NCI-H2107 treated with DMSO at 0.1 percent for 48 hours (cell line): ENCODE measurements around the gene NXPH1.
A peak's percentile ranks its signal among the peaks of the same experiment; 100 is the strongest.
"Not testable (repeated sequence)": the region's sequence is repeated elsewhere in the genome, so short reads cannot be mapped to it uniquely, and the experiment has no call there.

ENCODE experiments used
- DNase-seq: peaks from one replicate; lab custom pipeline; 2025; ENCODE audit not compliant: unreplicated experiment; lab: John Stamatoyannopoulos, UW

NXPH1 gene

GRCh38 chr7:8668627-8669500 is 235.5 kb downstream of the NXPH1 start:
- DNase-seq: no peak

- no peak for DNase-seq
These were observed 236.1 kb downstream of the NXPH1 start for GRCh38 chr7:8669501-8669851.

- no peak for DNase-seq
These were observed 251.0 kb downstream of the NXPH1 start for GRCh38 chr7:8684426-8684825.

DNA sequence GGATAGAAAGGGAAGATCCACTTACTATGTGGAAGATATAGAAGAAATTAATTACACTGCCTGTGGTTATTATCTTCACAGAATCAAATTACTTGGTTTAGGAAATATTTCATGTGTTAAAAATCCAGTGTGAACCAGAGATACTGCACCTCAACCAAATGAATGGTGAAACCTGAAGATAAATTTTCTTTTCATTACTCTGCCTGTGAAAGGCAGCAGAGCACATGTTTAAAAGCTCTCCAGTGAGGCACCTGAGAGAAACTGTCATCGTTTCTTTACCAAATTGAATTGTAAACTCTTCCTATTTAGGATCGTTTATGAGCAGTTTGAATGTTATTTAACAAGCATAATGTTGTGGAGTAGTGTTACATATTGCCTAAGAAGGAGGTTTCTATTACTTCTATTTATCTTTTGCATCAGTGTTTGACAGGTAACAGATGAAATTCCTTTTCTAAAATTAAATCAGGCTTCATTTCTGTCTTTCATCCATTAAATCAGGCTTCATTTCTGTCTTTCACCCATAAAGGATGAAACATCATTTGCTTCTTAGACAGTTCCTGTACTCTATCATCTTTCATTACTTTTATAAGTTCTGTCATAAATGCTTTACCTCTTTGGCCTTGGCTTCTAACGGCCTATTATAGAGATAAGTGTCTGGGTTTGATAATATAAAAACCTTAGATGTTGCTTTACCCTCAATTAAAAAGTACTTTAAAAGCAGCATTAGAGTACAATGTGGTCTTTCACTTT is 266.6 kb downstream of the NXPH1 start:
- DNase-seq: peak; percentile 26

GRCh38 chr7:8702807-8703206 is 269.4 kb downstream of the NXPH1 start:
- no peak for DNase-seq

DNA sequence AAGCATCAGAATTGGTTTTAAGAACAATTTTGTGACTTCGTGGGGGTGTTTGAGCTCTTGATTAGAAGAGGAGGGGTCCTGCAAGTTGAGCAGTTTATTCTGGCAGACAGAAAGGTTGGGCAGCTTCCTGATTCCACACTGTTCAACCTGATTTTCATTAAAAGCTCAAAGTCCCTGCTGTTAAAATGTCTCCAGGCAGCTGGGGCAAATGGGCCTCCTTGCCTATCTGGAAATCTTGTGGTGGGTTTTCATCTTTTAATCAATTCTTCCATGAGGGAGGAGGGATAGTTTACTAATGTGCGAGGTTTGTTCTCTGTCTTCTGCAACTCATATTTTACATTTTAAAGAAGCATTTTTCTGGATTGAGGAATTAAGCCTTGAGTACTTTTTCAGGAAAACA is 276.7 kb downstream of the NXPH1 start:
- DNase-seq: no peak

- peak; percentile 50 for DNase-seq
These were observed 281.4 kb downstream of the NXPH1 start for GRCh38 chr7:8714791-8715190.

DNA sequence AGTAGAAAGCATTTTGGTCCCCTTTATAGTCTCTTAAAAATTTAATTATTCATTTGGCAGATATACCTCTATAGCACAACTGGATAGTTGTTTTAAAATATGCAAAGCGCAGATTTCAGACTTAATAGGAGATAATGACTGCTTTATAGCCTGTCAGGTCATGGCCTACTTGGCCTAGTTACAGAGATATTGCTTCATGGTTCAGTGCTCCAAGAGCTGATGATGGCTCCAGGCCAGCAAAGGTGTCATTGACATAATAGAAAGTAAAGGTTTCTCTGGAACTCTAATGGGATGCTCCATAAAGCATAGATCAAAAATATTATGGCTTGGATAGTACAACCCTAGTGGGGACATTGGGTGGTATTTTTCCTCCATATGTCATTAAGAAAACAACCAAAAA is 285.7 kb downstream of the NXPH1 start:
- DNase-seq: peak; percentile 29

DNA sequence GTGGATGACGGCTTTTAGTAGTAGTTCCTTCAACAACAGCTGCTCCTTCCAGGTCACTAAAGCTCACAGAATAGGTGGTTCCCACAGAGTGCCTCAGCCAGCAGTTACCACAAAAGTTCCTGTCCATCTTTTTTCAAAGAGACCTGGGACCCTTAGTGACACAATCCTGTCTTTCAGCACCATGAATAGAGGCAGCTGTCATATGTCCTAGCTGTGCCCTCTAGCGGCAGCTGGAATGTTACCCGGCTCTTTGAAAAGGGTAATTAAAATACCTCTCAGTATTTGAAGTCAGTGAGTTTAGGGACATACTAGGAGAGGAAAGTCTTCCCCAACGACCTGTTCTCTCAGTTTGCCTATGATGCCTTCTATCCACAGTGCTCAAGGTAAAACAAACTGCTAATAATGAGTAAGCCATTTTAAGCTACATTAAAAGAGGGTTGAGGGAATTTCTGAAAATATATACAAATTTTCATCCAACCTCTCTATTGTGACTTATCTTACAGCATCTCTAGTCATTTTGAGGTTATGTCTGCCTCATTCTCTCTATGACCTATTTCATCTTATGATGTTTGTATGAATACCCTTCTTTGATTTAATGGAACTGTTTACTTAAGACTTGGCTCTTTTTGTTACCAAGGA is 290.8 kb downstream of the NXPH1 start:
- DNase-seq: peak; percentile 57

DNA sequence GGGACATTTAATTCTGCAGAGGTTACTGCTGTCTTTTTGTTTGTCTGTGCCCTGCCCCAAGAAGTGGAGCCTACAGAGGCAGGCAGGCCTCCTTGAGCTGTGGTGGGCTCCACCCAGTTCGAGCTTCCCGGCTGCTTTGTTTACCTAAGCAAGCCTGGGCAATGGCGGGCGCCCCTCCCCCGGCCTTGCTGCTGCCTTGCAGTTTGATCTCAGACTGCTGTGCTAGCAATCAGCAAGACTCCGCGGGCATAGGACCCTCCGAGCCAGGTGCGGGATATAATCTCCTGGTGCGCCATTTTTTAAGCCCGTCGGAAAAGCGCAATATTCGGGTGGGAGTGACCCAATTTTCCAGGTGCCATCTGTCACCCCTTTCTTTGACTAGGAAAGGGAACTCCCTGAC is 298.3 kb downstream of the NXPH1 start:
- DNase-seq: not testable (repeated sequence)

DNA sequence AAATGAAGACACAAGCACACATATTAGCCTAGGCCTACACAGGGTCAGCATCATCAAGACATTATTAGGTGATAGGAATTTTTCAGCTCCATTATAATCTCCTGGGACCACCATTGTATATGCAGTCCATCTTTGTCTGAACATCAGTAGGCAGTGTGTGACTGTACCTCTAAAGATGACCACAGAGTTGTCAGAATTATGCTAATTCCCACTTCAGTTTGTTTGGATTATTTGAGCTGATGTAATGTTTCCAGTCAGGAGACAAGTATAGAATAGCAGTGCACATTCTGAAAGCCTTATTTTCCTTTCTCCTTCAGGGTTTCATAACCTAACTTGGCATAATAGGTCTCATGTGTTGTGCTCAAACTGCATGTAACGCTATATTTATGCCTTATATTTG is 306.4 kb downstream of the NXPH1 start:
- no peak for DNase-seq

- DNase-seq: no peak
These were observed 309.4 kb downstream of the NXPH1 start for GRCh38 chr7:8742837-8743236.

DNA sequence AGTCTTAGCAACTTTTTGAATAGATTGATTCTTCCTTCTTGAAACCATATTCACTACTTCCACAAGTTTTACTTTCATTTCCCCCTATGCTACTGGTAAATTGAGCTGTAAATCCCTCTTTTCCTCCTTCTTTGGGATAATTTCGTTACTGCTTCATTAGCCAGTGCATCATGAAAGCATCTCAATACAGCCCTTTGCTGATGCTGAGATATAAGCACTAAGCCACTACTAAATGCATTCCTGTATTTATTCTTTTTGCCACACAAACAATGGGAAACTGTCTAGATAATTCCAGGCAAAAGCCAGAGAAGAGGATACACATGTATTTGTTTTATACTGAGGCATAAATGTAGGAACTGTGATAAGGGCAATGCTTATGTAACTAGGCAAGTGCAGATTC is 313.9 kb downstream of the NXPH1 start:
- no peak for DNase-seq

- DNase-seq: no peak
These were observed 318.3 kb downstream of the NXPH1 start for GRCh38 chr7:8751557-8752231.

GRCh38 chr7:8753355-8753754 is 319.9 kb downstream of the NXPH1 start:
- no peak for DNase-seq

DNA sequence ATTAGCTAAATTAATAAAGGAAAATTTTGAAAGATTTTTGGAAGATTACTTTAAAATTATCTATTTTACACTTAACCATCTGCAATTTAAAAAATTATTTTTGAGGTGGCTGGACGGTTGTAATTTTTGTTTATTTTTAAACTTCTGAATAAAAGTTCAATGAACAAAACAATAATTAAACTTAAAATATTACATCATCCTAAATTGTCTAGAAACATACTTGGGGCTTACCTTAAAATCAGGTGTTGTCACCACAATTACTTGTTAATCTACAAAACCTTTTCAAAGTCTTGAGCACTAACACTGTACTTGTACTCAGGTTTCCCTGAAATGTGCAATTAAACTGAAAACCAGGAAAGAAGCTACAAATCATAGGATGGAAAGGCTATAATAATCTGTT is 328.3 kb downstream of the NXPH1 start:
- DNase-seq: no peak

DNA sequence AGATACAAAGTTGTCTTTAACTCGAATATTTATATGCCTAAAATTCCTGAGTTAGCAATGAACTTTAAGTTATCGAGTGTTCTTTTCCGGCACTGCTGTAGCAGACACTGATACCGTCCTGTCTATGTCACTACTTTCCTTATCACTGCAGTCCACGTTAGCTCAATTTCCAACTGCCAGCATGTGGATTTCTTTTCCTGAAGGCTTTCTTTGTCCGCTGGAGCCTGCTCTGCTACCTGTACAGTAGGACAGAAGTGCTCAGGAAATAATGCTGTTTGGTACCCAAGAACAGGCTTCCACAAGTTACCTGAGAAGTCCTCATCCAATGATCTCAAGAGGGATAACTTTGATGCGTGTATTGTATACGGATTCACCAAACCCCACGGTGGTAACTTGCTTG is 329.4 kb downstream of the NXPH1 start:
- no peak for DNase-seq

GRCh38 chr7:8765374-8765773 is 332.0 kb downstream of the NXPH1 start:
- DNase-seq: no peak

GRCh38 chr7:8773518-8773917 is 340.1 kb downstream of the NXPH1 start:
- DNase-seq: no peak

DNA sequence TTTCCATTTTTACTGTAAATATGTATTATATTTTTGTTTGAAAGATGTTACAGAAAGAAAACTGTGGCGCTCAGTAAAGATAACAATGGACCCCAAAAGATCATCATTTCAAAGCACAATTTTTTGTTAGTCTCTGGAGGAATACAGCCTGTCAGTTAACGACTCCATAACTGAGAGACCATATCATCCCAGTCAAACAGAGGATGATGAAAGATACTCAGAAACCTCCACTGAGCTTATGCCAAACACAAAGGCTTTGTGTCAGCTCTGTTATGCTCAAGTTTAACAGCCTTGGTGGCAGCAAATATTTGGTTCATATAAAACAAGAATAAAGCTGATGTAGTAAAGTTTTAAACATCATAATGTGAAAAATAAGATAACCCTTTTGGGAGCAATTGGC is 345.1 kb downstream of the NXPH1 start:
- no peak for DNase-seq

- no peak for DNase-seq
These were observed 347.8 kb downstream of the NXPH1 start for GRCh38 chr7:8781166-8781565.
